Measurements from ENCODE around the gene FMR1.

GRCh38 chrX:147891896-147892295 lies 19.8 kb upstream of the FMR1 start:
- TF ChIP-seq CTCF (IDR thresholded peaks at IDR 0.05) (no peak), POLR2AphosphoS5 (IDR thresholded peaks at IDR 0.05) (no peak), POLR2A (IDR thresholded peaks at IDR 0.05; ENCODE audit: low read depth) (no peak), EP300 (IDR thresholded peaks at IDR 0.05) (no peak)

All from esophagus muscularis mucosa (tissue), 4 donors.